Choroid plexus epithelial cell (primary cell): ENCODE measurements around the gene CMC2.

Experiments
- DNase-seq: peaks from one replicate; pipeline ENCODE4 v3.0.0-alpha.2; 2010; ENCODE audit warnings: low read depth
- H3K4me3 ChIP-seq: 2 replicates; pipeline ENCODE4 v1.5.1; 2011; ENCODE audit warnings: low read depth, mild to moderate bottlenecking, control low read depth, low read length, moderate library complexity
- CTCF ChIP-seq: conservative IDR thresholded peaks from 2 replicates; pipeline ENCODE4 v1.5.1; 2011; ENCODE audit warnings: low read depth, mild to moderate bottlenecking, control low read depth, inconsistent platforms, low read length, moderate library complexity

CMC2 gene

GRCh38 chr16:80947708-80948625, 58.7 kb downstream of the CMC2 start:
- no peak for DNase-seq
- no peak for TF ChIP-seq CTCF
- no peak overlapping the region for H3K4me3 ChIP-seq

DNA sequence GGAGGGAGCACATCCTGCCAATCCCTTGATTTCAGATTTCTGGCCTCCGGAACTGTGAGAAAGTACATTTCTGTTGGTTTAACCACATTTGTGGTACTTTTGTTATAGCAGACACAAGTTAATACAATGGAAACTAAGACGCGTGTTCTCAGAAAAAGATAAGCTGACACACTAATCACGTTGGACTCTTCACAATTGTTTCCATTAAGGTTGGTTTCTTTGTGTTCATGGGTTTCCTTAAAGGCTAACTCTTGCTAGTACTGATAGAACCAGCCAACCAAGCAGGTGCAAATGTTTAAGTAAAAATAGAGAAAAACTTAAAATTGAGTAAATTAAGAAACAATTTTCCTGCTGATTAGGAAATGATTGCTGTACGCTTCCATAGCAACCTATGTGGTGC, 59.4 kb downstream of the CMC2 start:
- H3K4me3 ChIP-seq = no peak overlapping the region
- TF ChIP-seq CTCF = no peak
- no peak for DNase-seq

GRCh38 chr16:80946481-80946880, 60.2 kb downstream of the CMC2 start:
- no peak for TF ChIP-seq CTCF
- DNase-seq = no peak

GRCh38 chr16:80940069-80940856, 66.4 kb downstream of the CMC2 start:
- H3K4me3 ChIP-seq = no peak overlapping the region
- DNase-seq = no peak
- no peak for TF ChIP-seq CTCF

More at GRCh38 chr16:80946481-80946880, 60.2 kb downstream of the CMC2 start:
- no peak overlapping the region for H3K4me3 ChIP-seq

DNA sequence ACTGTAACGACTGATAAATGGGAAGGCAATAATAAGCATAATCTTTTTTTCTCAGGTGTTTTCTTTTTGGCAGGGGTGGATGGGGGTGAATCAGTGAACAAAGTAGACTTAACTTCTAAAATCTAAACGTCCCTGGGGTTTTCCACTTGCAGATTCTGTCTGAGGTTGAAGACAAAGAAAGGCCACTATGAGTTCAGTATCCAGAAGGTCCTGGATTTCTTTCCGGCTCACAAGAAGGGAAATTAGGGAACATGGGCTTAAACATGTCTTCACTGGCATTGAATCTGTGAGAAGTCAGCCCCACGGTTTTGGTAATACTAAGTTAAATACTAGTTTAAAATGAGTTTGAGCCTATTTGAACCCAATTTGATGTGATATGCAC, 67.8 kb downstream of the CMC2 start:
- no peak overlapping the region for H3K4me3 ChIP-seq
- DNase-seq = no peak
- no peak for TF ChIP-seq CTCF

- peak overlapping the region; percentile 30 for H3K4me3 ChIP-seq
- TF ChIP-seq CTCF = no peak
- DNase-seq = peak; percentile 98
Observed at GRCh38 chr16:80938004-80938878, 68.4 kb downstream of the CMC2 start.
